Measurements from ENCODE around the gene CABP7.

DNA sequence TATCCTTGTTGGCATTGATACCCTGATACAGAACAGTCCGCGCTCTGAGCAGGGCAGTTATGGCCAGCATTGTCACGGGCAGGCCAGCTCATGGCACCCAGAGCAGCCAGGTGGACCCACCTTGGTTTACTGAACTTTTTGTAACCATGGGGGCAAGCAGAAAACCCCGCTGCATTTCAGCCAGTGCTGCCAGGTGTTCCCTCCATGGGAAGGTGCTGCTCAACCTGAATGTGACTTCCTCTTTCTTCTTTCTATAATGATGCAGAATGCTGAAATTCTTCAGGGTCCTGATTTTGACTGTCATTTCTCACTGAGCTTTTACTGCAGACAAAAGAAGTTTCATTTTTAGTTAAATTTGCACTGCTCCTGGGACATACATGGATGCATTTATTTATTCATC, 35.6 kb upstream of the CABP7 start:
- TF ChIP-seq YY1 (IDR thresholded peaks at IDR 0.05; ENCODE audit: insufficient read depth, insufficient read length) (no peak), SUZ12 (IDR thresholded peaks at IDR 0.05; ENCODE audit: extremely low read depth, insufficient read depth, insufficient read length) (no peak), ZNF274 (IDR thresholded peaks at IDR 0.05; ENCODE audit: low read depth, low read length) (no peak)

Measured in NT2/D1 (cell line).